DND-41 (cell line): ENCODE results near the gene RBBP6.
A peak's percentile ranks its signal among the peaks of the same experiment; 100 is the strongest.

ENCODE experiments used
- ATAC-seq: fragments of 200-7000 bp; cut with Tn5 transposase; 3 replicates; pipeline ENCODE4 v1.9.1; 2021; ENCODE audit warnings: low read depth; ENCODE audit not compliant: insufficient read depth
- DNase-seq: peaks from one replicate; pipeline ENCODE4 v3.0.0-alpha.2; 2020
- H2AFZ ChIP-seq: 2 replicates; pipeline ENCODE4 v1.6.0; 2012; ENCODE audit warnings: low read depth, low read length
- H3K27ac ChIP-seq: 2 replicates; pipeline ENCODE4 v1.5.1; 2012; ENCODE audit warnings: low read length, inconsistent platforms
- H3K27me3 ChIP-seq: fragments of 200-600 bp; sonication (generic); 2 replicates; pipeline ENCODE4 v1.6.0; 2012; ENCODE audit warnings: low read length, mild to moderate bottlenecking, inconsistent platforms; ENCODE audit not compliant: insufficient read depth, poor library complexity
- H3K36me3 ChIP-seq: 2 replicates; pipeline ENCODE4 v1.5.1; 2012; ENCODE audit warnings: low read length, inconsistent platforms; ENCODE audit not compliant: insufficient read depth
- H3K4me1 ChIP-seq: 2 replicates; pipeline ENCODE4 v1.5.1; 2012; ENCODE audit warnings: mild to moderate bottlenecking, low read length; ENCODE audit not compliant: insufficient read depth
- H3K4me2 ChIP-seq: 2 replicates; pipeline ENCODE4 v1.6.0; 2012; ENCODE audit warnings: mild to moderate bottlenecking, moderate library complexity, low read length, inconsistent platforms; ENCODE audit not compliant: insufficient read depth
- H3K4me3 ChIP-seq, 2 experiments: fragments of 200-600 bp in 1 of 2; shearing (Covaris generic) in 1 of 2; 2 replicates each; pipeline ENCODE4 v1.5.1; 2012 to 2016; ENCODE audit warnings: inconsistent platforms in 2 of 2, low read length in 2 of 2, mild to moderate bottlenecking in 2 of 2, low read depth in 1 of 2, moderate library complexity in 1 of 2
- H3K79me2 ChIP-seq: 2 replicates; pipeline ENCODE4 v1.6.0; 2012; ENCODE audit warnings: low read length, inconsistent platforms; ENCODE audit not compliant: insufficient read depth
- H3K9ac ChIP-seq: 2 replicates; pipeline ENCODE4 v1.6.0; 2012; ENCODE audit warnings: low read depth, mild to moderate bottlenecking, inconsistent platforms, low read length, moderate library complexity
- H3K9me3 ChIP-seq: 2 replicates; pipeline ENCODE4 v1.5.1; 2012; ENCODE audit warnings: low read length, moderate library complexity, mild to moderate bottlenecking, inconsistent platforms; ENCODE audit not compliant: insufficient read depth, severe bottlenecking
- H4K20me1 ChIP-seq: 2 replicates; pipeline ENCODE4 v1.6.0; 2012; ENCODE audit warnings: low read length; ENCODE audit not compliant: insufficient read depth
- EZH2 ChIP-seq: IDR thresholded peaks from 3 replicates; pipeline ENCODE4 v1.6.1; 2012; ENCODE audit warnings: borderline replicate concordance, low read depth, mild to moderate bottlenecking, moderate library complexity, low read length, inconsistent platforms; ENCODE audit not compliant: severe bottlenecking
- TF ChIP-seq, protein P1 (sequence below): IDR thresholded peaks from 2 replicates; pipeline ENCODE4 v1.5.1; 2012; ENCODE audit warnings: borderline replicate concordance, low read length, moderate library complexity, mild to moderate bottlenecking; ENCODE audit not compliant: poor library complexity, severe bottlenecking; ENCODE audit errors: extremely low read depth

Gene RBBP6

DNA sequence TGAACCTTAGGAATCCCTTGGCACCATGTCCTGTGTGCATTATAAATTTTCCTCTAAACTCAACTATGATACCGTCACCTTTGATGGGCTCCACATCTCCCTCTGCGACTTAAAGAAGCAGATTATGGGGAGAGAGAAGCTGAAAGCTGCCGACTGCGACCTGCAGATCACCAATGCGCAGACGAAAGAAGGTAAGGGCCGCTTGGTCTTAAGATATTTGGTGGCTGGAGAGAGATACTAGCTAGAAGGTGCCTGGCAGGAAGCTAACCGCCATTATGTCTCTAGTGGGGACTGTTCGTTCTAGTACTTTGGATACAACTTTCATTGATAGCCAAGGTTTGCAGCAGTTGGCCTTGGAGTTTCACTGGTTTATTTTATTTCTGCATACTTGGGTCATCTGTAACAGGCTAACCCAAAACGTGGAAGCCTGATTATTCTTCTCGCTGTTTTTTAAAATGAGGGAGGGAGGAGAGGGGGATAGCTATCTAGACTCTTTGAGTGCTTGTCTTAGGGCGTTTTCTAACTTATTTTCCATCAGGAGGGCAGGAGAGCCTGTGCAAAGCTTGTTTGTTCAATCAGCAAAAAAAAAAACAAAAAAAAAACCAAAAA lies 1.3 kb downstream of the RBBP6 start:
- peaks cover 57% of the 10 kb centered on the region for H4K20me1 ChIP-seq
- TF ChIP-seq EZH2, result no peak
- TF ChIP-seq, protein P1, sequence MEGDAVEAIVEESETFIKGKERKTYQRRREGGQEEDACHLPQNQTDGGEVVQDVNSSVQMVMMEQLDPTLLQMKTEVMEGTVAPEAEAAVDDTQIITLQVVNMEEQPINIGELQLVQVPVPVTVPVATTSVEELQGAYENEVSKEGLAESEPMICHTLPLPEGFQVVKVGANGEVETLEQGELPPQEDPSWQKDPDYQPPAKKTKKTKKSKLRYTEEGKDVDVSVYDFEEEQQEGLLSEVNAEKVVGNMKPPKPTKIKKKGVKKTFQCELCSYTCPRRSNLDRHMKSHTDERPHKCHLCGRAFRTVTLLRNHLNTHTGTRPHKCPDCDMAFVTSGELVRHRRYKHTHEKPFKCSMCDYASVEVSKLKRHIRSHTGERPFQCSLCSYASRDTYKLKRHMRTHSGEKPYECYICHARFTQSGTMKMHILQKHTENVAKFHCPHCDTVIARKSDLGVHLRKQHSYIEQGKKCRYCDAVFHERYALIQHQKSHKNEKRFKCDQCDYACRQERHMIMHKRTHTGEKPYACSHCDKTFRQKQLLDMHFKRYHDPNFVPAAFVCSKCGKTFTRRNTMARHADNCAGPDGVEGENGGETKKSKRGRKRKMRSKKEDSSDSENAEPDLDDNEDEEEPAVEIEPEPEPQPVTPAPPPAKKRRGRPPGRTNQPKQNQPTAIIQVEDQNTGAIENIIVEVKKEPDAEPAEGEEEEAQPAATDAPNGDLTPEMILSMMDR, result no peak
- H3K79me2 ChIP-seq, result peaks cover 66% of the 10 kb centered on the region
- peaks cover 45% of the 10 kb centered on the region for H3K36me3 ChIP-seq
- H2AFZ ChIP-seq, result no peak overlapping the region
- peak; percentile 34; the same call in 2 of the 3 replicates for ATAC-seq
- H3K4me2 ChIP-seq, result peak overlapping the region; percentile 65
- no peaks in the 10 kb centered on the region for H3K27me3 ChIP-seq
- peak overlapping the region; percentile 78 to 87 for H3K4me3 ChIP-seq
- H3K27ac ChIP-seq, result peak overlapping the region; percentile 96
- peaks cover 40% of the 10 kb centered on the region for H3K4me1 ChIP-seq
- H3K9me3 ChIP-seq, result no peaks in the 10 kb centered on the region
- peak overlapping the region; percentile 99 for H3K9ac ChIP-seq
- peak; percentile 40 for DNase-seq

DNA sequence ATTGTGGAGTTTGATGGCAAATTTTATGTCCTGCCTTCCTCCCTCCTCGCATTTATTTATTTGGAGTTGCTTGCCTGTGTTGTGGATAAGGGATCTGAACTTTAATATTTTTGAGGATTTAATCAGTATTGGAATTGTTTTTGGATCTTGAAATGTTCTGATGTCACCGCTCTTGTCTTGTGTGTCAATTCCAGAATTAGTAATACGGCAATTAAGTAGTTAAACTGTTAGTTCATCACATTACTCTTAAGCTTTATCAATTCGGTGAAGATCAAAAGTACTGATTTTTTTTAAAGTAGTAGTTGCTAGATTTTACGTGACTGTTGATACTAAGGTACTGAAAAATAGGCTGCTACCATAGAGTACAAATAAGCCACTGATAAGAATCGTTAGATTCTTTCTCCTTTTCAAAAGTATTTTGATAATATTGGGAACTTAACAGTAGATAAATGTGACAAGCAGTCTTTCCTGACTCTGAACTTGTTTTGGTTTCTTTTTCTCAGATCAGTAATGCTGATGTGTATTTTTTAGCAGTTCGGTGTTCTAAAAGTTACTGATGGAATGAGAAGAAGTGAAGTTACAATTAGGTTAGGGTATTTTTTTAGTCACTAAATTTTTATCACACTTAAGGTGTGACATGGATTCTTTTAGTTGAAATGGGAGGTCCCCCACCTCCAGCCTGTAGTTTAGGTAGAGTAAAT lies 2.0 kb downstream of the RBBP6 start:
- peak overlapping the region; percentile 65 for H3K4me2 ChIP-seq
- peak overlapping the region; percentile 99 for H3K9ac ChIP-seq
- peaks cover 63% of the 10 kb centered on the region for H4K20me1 ChIP-seq
- no peaks in the 10 kb centered on the region for H3K27me3 ChIP-seq
- H3K4me1 ChIP-seq, result peaks cover 40% of the 10 kb centered on the region
- peaks cover 51% of the 10 kb centered on the region for H3K36me3 ChIP-seq
- peak overlapping the region; percentile 78 to 87 for H3K4me3 ChIP-seq
- ATAC-seq, result no peak
- DNase-seq, result no peak
- H3K9me3 ChIP-seq, result no peaks in the 10 kb centered on the region
- no peak for TF ChIP-seq EZH2
- TF ChIP-seq, protein P1, result no peak
- no peak overlapping the region for H2AFZ ChIP-seq
- peaks cover 73% of the 10 kb centered on the region for H3K79me2 ChIP-seq
- H3K27ac ChIP-seq, result peak overlapping the region; percentile 96

- Histone ChIP-seq H3K27me3 (no peaks in the 10 kb centered on the region), H4K20me1 (peaks cover 73% of the 10 kb centered on the region), H3K79me2 (peaks cover 96% of the 10 kb centered on the region), H3K4me3 (peak overlapping the region in 1 of 2 experiments; percentile 78; a peak in 2 of 4 replicates), H3K36me3 (peaks cover 74% of the 10 kb centered on the region), H3K9me3 (no peaks in the 10 kb centered on the region), H3K4me1 (peaks cover 31% of the 10 kb centered on the region), H2AFZ (no peak overlapping the region), H3K4me2 (peak overlapping the region; percentile 65), H3K9ac (peak overlapping the region; percentile 99; the same call in 1 of the 2 replicates), H3K27ac (no peak overlapping the region)
- ATAC-seq (no peak), DNase-seq (no peak)
- TF ChIP-seq EZH2, result no peak
- TF ChIP-seq, protein P1, result no peak
Measured at GRCh38 chr16:24543949-24544348, 4.6 kb downstream of the RBBP6 start.
